NCI-H2081 treated with DMSO at 0.1 percent for 48 hours (cell line): ENCODE results near the gene FRMD6.

Experiments
- DNase-seq: peaks from one replicate; lab custom pipeline; 2025; lab: John Stamatoyannopoulos, UW

Gene FRMD6

DNA sequence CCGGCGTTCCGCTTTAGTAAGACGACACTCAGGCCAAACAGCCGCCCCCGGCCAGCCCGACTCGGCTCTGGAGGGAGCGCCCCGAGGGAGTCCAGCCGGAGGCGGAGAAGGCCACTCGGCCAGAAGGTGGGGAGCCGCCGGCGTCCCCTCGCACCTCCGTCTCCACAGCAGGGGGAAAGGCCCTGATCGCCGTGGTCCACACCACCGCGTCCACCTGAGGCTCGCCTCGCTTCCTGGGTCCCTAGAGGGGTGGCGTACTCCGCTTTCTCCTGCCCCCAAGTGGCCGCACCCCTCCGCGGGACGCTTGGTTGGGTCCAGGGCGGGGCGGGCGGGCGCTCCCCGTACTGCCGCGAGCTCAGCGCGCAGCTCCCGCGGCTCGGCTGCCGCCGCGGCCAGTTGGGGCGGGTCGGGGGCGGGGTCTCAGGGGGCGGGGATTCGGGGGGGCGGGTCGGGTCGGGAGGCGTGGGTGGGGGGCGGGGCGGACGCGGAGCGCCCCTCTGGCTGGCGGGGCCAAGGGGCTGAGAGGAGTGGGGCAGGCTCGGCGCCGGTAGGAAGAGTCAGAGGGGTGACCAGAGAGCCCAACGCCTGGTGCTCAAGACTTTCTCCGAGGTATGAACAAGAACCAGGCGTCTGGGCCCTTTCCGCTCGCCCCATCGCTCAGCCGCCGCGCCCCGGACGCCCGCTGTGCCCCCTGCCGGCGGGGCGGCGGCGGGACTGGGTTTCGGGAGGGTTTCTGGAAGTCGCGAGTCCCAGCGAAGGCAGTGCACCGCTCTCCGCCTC lies at the start of gene FRMD6:
Gene FRMD6 (plus strand): TSS at position 523 of the 780 bp plus-strand sequence. CDS start 37,927 bp downstream, outside the sequence.
- DNase-seq: no peak

DNA sequence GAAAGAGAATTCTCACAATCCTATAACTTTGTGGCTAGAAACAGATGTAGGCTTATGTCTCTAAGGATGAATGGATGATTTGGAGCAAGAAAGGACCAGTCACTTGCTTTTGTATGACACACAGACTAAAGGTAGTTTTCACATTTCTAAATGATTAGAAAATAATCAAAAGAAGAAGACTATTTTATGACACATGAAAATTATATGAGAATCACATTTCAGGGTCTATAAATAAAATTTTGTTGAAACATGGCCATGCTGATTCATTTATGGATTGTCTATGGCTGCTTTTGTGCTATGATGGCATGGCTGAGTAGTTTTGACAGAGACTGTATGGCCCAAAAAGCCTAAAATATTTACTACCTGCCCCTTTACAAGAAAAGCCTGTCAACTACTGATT lies 49.4 kb upstream of the FRMD6 start:
- no peak for DNase-seq

DNA sequence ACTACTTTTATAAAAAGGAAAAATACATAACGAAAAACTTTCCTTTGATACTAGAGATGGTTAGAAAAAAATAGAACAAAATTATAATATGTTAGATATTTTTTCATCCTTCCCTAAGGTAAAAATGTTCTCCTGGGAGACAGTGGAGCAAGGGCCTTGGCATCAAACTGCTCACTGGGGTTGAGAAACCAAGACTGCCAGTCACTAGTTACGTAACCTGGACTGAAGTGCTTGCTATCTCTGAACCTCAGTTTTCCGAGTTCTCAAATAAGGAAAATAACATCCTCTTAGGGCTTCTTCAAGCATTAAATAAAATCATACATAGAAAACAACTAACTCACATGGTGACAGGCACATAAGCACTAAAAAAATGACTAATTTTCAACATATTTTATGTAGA lies 48.2 kb upstream of the FRMD6 start:
- no peak for DNase-seq

DNA sequence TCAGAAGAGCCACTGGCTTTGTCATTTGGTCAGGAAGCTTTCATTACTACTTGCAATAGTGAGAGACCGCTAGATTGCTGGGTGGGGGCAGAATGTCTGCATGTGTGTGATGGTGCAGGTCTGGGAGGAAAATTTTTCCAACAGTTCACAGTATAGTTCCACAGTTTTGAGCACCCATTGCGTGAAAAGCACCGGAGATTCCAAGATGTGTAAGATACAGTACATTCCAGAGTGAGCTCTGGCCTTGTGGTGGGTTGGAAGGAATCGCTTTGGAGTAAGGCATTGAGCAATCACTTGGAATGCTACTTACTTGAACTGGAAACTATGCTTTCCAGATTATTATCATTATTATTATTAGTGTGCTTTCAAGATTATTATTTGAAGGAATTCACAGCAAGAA lies 47.6 kb upstream of the FRMD6 start:
- no peak for DNase-seq

DNA sequence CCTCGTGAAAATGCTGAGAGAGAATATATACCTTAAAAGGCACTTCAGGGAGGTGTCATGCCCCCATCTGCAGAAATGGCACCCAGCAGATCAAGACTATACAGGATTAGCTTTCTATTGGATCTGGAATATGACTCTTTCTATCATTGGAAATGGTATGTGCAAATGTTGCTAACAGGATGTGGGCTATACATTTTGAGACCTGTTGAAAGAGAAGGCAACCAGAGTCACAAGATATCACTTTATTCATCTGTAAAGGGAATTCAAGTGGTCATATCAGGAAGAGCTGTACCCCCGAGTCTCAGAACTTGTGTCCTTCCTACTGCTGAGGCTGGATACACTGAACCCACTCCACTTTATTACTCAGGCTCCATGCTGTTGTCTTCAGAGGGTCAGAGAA lies 46.1 kb upstream of the FRMD6 start:
- DNase-seq: no peak

DNA sequence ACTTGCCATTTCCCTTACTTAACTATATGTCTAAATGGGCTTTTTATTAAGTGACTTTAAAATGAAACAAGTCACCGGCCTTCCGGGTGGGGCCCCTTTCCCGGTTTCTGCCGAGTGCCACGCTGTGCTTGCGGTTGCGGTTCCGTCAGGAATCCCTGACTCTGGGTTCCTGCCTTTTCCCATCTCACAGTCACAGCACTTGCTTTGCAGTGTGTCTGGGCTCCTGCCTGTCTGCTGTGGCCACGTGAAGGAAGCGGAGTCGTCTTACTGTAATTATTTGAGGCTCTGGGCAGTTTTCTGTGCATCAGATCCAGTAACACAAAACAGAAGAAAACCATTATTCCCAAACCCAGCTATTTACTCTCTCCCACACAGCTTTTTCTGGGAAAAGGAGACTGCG lies 44.0 kb upstream of the FRMD6 start:
- DNase-seq: no peak

DNA sequence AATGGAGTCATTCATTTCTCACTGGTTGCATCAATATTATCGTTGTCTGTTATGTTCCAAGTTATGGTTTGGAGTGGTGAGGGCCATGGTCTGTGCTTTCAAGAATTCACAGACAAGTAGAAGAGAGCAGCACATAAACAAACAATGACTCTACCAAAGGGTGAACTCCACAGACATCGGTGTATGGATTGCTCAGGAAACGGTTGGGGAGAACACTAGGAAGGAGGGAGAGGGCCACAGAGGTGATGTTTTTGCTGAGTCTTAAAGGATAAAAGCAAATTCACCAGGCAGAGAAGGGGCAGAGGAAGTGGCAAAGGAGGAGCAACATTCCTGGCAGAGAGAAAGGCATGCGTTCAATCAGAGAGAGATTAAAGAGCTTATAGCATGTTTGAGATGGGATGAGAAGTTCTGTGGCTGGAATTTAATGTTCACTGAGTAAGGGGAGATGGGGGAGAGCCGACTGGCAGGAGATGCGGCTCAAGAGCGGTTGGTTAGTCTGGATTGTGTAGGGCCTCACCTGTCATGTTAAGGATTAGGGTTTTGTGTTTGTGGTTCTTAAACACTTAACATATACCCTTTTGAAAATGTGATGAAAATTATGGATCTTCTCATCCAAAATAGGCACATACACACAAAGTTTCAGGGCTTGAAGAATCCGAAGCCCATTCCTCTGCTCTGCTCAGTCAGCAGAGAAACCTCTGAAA lies 42.3 kb upstream of the FRMD6 start:
- DNase-seq: no peak

DNA sequence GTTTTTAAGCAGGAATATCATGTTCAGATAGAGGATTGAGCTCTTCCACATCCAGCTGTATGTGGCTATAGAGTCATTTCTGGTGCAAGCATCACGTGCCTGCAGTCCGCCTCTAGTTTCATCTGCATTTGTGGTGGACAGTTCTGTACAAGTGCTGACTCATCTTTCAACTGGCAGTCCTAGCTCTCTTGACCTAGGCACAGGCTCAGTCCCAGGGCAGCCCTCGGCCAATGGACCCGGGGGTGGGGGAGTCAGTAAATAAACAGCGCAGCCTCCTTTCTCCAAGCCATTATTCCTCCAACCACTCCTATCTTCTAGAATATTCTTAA lies 41.8 kb upstream of the FRMD6 start:
- DNase-seq: no peak

DNA sequence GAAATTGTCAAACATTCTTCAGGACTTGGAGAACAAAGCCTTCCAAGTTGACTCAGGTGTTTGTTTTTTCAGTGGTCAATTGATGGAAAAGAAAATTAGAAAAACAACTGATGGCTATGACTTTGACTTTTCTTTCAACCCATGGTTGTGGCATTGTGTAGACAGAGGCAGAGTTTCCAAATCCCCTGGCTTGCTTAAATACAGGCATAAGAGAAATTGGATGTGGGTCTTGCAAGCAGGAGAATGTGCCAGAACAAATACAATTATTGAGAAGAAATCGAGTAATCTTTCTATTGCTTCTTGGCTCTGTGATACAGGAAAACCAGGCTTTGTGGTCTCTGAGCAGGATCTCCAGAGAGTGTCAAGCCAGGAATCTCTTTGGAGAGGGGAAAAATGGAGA lies 40.9 kb upstream of the FRMD6 start:
- no peak for DNase-seq

DNA sequence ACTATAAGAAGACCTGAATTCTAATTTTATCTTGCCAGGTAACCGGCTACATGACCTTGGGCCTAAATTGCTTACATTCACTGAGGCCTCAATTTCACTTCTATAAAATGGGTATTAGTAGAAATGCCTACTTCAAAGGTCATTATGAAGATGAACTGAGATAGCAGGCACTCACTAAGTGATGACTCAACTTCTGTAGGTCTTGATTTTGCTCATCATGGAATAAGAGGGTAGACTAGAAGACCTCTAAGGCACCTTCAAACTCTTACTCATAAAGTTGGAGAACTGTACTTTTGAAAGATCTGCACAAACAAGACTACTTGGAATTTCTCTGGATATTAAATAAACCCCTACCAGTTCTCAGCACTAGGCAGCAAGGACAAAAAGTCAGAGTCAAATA lies 39.3 kb upstream of the FRMD6 start:
- no peak for DNase-seq

DNA sequence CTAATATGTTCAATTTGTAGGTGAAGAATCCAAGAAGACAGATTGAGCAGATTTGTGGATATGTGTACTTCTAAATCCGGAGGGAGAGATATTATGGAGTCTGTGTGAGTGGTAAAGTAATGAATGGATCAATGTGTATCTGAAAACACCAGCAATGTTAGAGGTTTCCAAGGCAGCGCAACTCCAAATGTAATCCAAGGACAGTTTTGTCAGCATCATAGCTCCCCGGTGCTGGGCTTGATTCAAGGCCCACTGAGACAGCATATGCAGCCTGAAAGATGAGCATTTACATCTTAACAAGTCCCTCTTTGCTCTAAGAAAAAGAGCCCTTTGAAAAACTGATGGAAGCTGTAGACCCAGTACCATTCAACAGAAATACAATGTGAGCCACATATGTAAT lies 38.3 kb upstream of the FRMD6 start:
- DNase-seq: no peak

DNA sequence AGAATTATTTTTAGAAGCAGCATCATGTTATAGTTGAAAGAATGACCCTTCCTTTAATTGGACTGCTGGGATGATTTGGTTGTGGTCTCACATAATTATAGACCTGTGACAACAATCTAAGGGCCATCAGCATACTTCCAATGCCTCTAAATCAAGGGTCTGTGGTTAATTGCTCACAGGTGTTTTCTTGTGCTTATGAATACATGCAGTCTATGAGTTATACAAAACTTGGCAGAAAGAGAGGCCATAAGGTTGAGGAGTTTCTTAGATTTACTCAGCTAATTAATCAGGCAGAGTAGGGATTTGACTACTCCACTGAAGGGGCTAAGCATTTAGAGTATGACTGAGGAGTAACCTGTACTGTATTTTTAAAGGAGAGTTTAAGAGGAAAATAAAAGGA lies 37.0 kb upstream of the FRMD6 start:
- DNase-seq: no peak

DNA sequence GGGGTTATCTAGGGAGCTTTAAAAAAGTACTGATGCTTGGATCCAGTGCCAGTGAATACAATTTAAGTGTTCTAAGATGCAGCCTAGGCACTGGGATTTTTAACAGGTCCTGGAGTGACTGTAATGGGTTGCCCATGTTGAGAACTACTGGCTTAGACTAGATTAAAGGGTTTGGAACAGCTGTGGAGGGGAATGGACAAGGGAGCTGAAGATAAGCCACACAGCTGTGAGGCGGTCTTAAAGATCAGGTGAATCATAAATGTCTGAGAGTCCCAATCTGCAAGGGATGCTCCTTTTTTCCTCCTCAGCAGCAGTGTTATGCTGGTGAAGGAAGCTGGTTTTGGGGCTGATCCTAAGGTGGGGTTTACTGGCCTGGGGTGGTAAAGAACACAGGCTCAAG lies 35.5 kb upstream of the FRMD6 start:
- no peak for DNase-seq

DNA sequence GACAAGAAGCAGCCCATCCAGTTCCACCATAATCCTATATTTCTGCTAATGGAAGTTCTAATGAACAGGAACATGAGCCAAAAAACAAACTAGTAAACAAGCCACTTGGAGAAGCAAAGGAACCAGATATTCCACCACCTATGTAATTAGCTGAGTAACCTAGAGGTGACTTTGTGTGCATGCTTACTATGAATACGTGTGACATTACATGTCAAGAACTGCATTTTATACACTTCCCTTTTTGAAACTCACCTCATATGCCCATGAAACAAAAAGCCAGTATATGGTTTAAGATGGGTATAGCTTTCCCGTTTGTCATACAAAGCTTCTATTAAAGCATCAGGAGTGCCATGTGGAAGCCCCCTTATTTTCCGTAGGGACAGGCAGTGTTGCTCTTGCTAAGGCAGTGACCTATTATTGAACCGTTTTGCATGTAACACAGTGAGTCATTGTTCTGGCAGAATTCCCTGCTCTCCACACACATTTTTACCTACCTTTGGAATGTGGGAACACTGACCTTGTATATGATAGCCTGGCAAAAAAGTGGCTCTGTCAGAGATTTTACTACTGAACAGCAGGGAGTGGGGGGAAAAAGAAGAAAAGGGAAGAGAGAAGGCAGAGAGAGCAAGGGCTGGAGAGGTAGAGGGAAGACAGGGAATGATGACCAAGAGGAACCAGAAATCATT lies 34.8 kb upstream of the FRMD6 start:
- no peak for DNase-seq

DNA sequence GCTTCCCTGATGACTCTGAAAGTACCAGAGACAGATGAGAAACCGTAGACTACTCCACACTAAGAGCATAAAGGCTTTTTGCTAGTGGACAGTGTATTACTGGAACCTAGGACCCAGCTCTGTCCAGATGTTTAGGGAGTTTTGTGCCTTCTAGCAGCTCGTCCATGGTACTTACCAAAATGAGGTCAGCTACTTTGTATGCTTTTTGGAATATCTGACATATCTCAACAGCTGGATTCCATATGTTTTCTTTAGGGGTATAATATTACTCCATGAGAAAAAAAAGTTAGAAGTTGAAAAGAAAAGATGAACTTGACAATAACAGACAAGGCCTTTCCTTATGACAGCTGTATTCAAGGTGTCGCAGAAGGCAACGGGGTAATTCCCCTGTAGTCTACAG lies 32.1 kb upstream of the FRMD6 start:
- DNase-seq: no peak

DNA sequence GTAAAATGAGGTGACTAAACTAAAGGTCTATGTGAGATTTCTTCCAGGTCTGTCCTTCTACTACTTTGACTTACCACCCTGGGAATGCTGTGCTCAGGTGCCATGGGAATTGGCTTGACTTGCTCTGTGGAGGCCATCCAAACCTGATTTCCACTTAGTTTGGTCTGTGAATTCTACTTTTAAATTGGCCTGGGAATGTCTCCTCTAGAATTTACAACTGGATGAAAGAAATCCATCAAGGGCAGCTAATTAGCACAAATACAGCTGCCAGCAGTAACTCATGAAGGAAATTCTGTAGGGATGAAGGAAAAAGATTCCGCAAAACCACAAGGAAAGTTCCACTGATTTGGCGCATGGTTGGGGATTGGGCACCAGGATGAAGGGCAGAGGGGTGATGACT lies 31.7 kb upstream of the FRMD6 start:
- DNase-seq: no peak

DNA sequence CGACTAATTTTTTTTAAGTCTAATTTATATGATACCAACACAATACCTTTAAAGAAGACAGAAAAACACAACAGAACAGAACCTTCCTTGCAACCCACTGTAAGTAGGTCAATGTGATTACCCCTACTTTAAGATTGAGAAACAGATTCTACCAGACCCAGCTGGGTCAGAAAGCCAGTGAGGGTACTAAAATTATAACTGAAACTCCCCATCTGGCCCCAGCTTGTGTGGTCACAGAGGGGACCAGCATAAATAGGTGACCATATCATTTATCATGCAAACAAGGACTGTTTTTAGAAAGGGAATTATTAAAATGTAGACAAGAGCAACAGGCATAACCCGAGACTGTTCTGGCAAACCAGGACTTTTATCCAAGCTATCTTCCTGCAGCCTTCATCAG lies 30.1 kb upstream of the FRMD6 start:
- no peak for DNase-seq

DNA sequence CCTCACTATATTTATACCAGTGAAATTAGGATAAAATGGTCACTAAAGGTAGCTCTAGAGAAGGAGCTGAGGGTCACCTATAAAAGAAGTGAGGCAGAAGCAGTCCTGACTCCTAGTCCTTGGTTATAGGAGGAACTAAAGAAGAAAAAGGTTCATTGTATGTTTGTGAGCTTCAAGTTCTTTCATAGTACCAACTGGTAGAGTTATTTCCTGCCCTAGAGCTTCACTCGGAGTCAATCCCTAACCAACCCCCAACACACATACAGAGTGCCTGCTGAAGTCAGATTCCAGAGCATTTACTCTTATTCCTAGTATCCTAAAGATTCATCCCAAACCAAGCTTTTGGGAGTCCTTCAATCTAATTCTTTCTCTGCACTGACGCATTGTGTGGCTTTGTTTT lies 29.3 kb upstream of the FRMD6 start:
- no peak for DNase-seq

DNA sequence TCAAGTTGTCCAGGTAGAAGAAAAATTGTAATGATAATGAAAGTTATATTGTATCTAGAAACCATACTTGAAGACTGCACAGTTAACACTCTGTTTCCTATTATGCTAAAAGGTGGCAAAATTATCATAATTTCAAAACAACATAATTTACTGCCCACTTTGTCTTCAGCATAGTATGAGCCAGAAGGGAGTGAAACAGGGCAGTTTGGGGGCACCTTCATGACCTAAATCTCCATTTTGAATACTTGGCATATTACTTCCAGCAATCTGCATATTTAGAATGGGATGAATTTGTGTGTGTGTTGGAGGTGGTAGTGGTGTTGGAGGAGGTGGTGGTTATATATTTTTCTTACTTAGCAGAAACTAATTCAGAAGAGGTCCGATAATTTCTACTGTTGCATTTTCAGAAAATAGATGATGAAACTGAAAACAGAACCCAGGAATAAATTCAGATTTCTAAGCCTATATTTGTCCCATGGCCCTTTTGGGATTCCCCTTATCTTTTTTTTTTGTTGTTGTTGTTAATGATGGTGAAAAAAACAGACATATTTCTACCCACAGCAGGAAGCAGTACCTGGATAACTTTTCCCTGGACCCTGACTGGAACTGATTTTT lies 26.6 kb upstream of the FRMD6 start:
- DNase-seq: no peak

DNA sequence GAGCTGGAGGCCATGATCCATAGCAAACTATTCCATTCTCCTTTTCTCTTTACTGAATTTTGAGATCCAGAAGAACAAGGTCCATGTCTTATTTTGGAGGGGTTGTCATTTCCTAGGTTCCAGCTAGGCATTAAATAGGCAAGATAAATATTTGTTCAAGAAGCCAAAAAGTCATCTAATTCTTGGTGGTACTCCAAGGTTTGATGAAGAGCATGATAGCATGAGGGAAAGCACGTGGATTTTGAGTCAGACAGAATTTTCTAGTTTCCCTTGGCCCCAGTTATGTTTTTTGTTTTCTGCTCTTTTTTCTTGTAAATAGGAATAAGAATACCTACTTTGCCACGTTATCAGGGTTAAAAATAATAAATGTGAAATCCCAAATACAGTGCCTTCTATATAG lies 25.5 kb upstream of the FRMD6 start:
- DNase-seq: no peak

DNA sequence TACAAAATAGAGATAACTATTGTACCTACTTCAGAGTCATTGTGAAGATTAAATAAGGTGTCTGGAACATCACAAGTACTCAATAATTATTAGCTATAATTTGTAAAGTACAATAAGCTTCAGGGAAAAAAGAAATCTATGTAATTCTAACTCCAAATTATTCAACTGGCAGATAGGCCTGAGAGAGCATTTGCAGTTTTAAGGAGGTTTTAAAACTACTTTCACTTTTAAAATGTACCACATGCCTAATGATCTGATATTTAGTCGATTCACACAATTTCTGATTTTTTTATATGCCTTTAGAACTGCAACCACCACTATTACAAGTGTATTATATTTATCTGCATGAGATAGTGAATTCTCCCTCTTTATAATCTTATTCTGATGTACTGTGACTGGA lies 24.9 kb upstream of the FRMD6 start:
- DNase-seq: no peak

DNA sequence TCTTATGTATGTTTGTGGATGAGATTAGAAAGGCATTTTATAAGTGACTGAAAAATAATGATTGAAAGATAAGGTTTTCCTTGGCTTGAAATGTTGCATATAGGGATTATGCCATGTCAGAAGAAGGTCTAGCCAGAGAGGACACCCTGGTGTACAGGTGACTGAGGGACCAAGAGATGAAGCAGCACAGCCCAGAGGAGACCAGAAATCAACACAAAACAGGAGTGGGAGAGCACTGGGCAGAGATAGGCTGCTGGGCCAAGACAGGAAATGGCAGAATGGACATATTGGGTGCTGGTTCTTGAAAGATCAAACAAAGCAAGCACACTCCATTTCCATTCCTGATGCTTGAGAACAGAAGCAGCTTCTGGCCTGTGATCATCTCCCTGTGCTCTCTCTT lies 24.4 kb upstream of the FRMD6 start:
- no peak for DNase-seq

DNA sequence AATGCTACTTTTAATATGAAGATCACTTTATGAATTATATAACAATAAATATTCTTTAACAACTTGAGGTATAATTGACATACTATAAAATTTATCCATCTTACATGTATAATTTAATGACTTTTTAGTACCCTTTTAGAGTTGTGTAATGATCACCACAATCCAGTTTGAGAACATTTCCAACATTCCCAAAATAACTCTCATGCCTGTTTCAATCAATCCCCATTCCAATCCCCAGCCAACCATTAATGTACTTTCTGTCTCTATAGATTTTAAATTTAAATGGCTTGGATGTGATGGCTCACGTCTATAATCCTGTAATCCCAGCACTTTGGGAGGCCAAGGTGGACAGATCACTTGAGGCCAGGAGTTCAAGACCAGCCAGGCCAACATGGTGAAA lies 23.5 kb upstream of the FRMD6 start:
- no peak for DNase-seq
